ENCODE results near the gene HLA-DPB1.

DNA sequence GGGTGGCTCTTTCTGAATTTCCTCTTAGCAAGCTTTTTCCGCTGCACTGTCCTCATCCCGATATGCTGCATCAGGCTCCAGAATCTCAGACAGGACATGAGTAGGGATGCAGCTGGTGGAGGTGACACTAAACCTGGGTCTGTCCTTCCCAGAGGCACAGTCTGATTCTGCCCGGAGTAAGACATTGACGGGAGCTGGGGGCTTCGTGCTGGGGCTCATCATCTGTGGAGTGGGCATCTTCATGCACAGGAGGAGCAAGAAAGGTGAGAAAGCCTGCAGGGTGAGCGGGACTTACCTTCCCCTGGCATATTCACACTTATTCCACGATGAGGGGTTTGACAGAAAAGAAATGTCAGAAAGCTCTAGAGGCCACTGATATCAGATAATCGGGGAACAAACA lies 9.8 kb downstream of the HLA-DPB1 start:
- TF ChIP-seq, protein P1, sequence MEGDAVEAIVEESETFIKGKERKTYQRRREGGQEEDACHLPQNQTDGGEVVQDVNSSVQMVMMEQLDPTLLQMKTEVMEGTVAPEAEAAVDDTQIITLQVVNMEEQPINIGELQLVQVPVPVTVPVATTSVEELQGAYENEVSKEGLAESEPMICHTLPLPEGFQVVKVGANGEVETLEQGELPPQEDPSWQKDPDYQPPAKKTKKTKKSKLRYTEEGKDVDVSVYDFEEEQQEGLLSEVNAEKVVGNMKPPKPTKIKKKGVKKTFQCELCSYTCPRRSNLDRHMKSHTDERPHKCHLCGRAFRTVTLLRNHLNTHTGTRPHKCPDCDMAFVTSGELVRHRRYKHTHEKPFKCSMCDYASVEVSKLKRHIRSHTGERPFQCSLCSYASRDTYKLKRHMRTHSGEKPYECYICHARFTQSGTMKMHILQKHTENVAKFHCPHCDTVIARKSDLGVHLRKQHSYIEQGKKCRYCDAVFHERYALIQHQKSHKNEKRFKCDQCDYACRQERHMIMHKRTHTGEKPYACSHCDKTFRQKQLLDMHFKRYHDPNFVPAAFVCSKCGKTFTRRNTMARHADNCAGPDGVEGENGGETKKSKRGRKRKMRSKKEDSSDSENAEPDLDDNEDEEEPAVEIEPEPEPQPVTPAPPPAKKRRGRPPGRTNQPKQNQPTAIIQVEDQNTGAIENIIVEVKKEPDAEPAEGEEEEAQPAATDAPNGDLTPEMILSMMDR (IDR thresholded peaks at IDR 0.05) = no peak
- TF ChIP-seq POLR2A (IDR thresholded peaks at IDR 0.05) = no peak
